Measurements from ENCODE around the gene ATP9A.

The ATP9A gene

GRCh38 chr20:51562332-51563173, 205.6 kb downstream of the ATP9A start (continued):
- TF ChIP-seq SP3 (tag by site-specific recombination; IDR thresholded peaks at IDR 0.05), result no peak
- TF ChIP-seq ZFP37 (tag by site-specific recombination; IDR thresholded peaks at IDR 0.05), result peak; percentile 49; the same call in 1 of the 2 replicates
- no peak for TF ChIP-seq HOXC10 (CRISPR knock-in tag; IDR thresholded peaks at IDR 0.05)
- no peak for TF ChIP-seq ZNF433 (tag by site-specific recombination; IDR thresholded peaks at IDR 0.05; ENCODE audit: low read depth)
- TF ChIP-seq MYNN (tag by site-specific recombination; IDR thresholded peaks at IDR 0.05; ENCODE audit: borderline replicate concordance), result no peak
- TF ChIP-seq ZNF223 (tag by site-specific recombination; IDR thresholded peaks at IDR 0.05), result no peak
- TF ChIP-seq ZNF423 (tag by site-specific recombination; IDR thresholded peaks at IDR 0.05), result no peak
- TF ChIP-seq ATF2 (tag by site-specific recombination; IDR thresholded peaks at IDR 0.05; ENCODE audit: low read depth), result peak; percentile 90
- no peak for TF ChIP-seq KLF17 (tag by site-specific recombination; IDR thresholded peaks at IDR 0.05)
- peak; percentile 61; the same call in 1 of the 2 replicates for TF ChIP-seq ZXDB (tag by site-specific recombination; IDR thresholded peaks at IDR 0.05)
- TF ChIP-seq ZNF416 (tag by site-specific recombination; IDR thresholded peaks at IDR 0.05), result no peak
- no peak for TF ChIP-seq ZNF670 (tag by site-specific recombination; IDR thresholded peaks at IDR 0.05; ENCODE audit: low read depth)
- TF ChIP-seq ZNF280D (tag by site-specific recombination; IDR thresholded peaks at IDR 0.05), result no peak
- no peak for TF ChIP-seq ZNF529 (tag by site-specific recombination; IDR thresholded peaks at IDR 0.05; ENCODE audit: insufficient replicate concordance)
- TF ChIP-seq ZNF704 (tag by site-specific recombination; IDR thresholded peaks at IDR 0.05), result no peak
- TF ChIP-seq ZBTB10 (tag by site-specific recombination; IDR thresholded peaks at IDR 0.05), result peak; percentile 73
- no peak for TF ChIP-seq ZNF239 (tag by site-specific recombination; IDR thresholded peaks at IDR 0.05)
- TF ChIP-seq GLI4 (tag by site-specific recombination; IDR thresholded peaks at IDR 0.05), result no peak
- no peak for TF ChIP-seq ZNF791 (tag by site-specific recombination; IDR thresholded peaks at IDR 0.05)
- TF ChIP-seq ZNF518A (tag by site-specific recombination; conservative IDR thresholded peaks at IDR 0.05; ENCODE audit: low read depth), result no peak
- no peak for TF ChIP-seq ZNF280C (tag by site-specific recombination; IDR thresholded peaks at IDR 0.05)
- no peak for TF ChIP-seq ZNF624 (tag by site-specific recombination; IDR thresholded peaks at IDR 0.05)

All from HEK293 (cell line).